GM12892 (cell line): ENCODE measurements around the gene CRTC3.

ENCODE experiments used
- POLR2A ChIP-seq: IDR thresholded peaks from 2 replicates; pipeline ENCODE4 v1.6.1; 2011; ENCODE audit warnings: low read depth, low read length, control low read depth
- POLR2AphosphoS5 ChIP-seq: IDR thresholded peaks from 2 replicates; pipeline ENCODE4 v1.6.1; 2011; ENCODE audit warnings: low read depth, low read length, control low read depth
- TAF1 ChIP-seq: IDR thresholded peaks from 2 replicates; pipeline ENCODE4 v1.6.1; 2011; ENCODE audit warnings: low read depth, mild to moderate bottlenecking, control low read depth, low read length, borderline replicate concordance

- TF ChIP-seq POLR2A = no peak
- TF ChIP-seq POLR2AphosphoS5 = no peak
- no peak for TF ChIP-seq TAF1
Measured at GRCh38 chr15:90558171-90558573, 28.4 kb downstream of the CRTC3 start.
